ENCODE data around the gene EIF4G3. TPM values are rescaled to one million over a fixed set of nuclear protein-coding genes. Genes with fewer than 3 reads are reported as not detected.
"Not testable (repeated sequence)": the region's sequence is repeated elsewhere in the genome, so short reads cannot be mapped to it uniquely, and the experiment has no call there.

EIF4G3 gene
- polyA plus RNA-seq, 1 donor (not counting 4 experiments of a cell fraction or from before 2014, with no cell fraction given): 44.6 TPM

- dilution Hi-C loops (cut with MboI; ENCODE audit: extremely low pct_ligation_motif_present, low sequenced_read_pairs): no loop called here
Observed at GRCh38 chr1:21139601-21140000, 37.1 kb downstream of the EIF4G3 start.

GRCh38 chr1:21136344-21136743 is 40.4 kb downstream of the EIF4G3 start:
- DNase-seq (ENCODE audit: low read depth, low spot score); H3K4me2 ChIP-seq (ENCODE audit: control insufficient read depth, extremely low read depth, insufficient read depth, low read depth, low read length); H3K9me3 ChIP-seq (ENCODE audit: control insufficient read depth, low read depth, low read length); H3K4me1 ChIP-seq (ENCODE audit: control insufficient read depth, extremely low read depth, insufficient read depth, low read length); H4K20me1 ChIP-seq (ENCODE audit: control insufficient read depth, extremely low read depth, insufficient read depth, low read length); H3K27ac ChIP-seq (ENCODE audit: control insufficient read depth, insufficient read depth, low read length); H2AFZ ChIP-seq (ENCODE audit: control insufficient read depth, low read length); H3K4me3 ChIP-seq (ENCODE audit: control insufficient read depth in 2 of 3, extremely low read depth in 1 of 3, insufficient read depth in 2 of 3, low read depth in 1 of 3, low read length in 3 of 3); dilution Hi-C loops (cut with MboI; ENCODE audit: extremely low pct_ligation_motif_present, low sequenced_read_pairs); H3K9me1 ChIP-seq (ENCODE audit: control insufficient read depth, extremely low read depth, insufficient read depth, low read length); H3K36me3 ChIP-seq (ENCODE audit: control insufficient read depth in 2 of 2, extremely low read depth in 1 of 2, insufficient read depth in 2 of 2, low read length in 2 of 2); FAIRE-seq; H3K9ac ChIP-seq (ENCODE audit: control insufficient read depth, extremely low read depth, insufficient read depth, low read length); H3K27me3 ChIP-seq (ENCODE audit: control insufficient read depth, extremely low read depth, insufficient read depth, low read length): not testable (repeated sequence)
- H3K79me2 ChIP-seq (ENCODE audit: control insufficient read depth, insufficient read depth, low read length): peaks cover 21% of the 10 kb centered on the region

More at GRCh38 chr1:21139601-21140000, 37.1 kb downstream of the EIF4G3 start:
- Histone ChIP-seq H3K27me3 (ENCODE audit: control insufficient read depth, extremely low read depth, insufficient read depth, low read length) (no peaks in the 10 kb centered on the region), H2AFZ (ENCODE audit: control insufficient read depth, low read length) (no peak overlapping the region), H3K4me3 (ENCODE audit: control insufficient read depth in 2 of 3, extremely low read depth in 1 of 3, insufficient read depth in 2 of 3, low read depth in 1 of 3, low read length in 3 of 3) (no peak overlapping the region), H3K9ac (ENCODE audit: control insufficient read depth, extremely low read depth, insufficient read depth, low read length) (no peak overlapping the region), H3K36me3 (ENCODE audit: control insufficient read depth in 2 of 2, extremely low read depth in 1 of 2, insufficient read depth in 2 of 2, low read length in 2 of 2) (peaks cover 4% of the 10 kb centered on the region in 2 experiments), H3K9me3 (ENCODE audit: control insufficient read depth, low read depth, low read length) (no peaks in the 10 kb centered on the region), H3K4me2 (ENCODE audit: control insufficient read depth, extremely low read depth, insufficient read depth, low read depth, low read length) (no peak overlapping the region), H4K20me1 (ENCODE audit: control insufficient read depth, extremely low read depth, insufficient read depth, low read length) (no peaks in the 10 kb centered on the region), H3K27ac (ENCODE audit: control insufficient read depth, insufficient read depth, low read length) (no peak overlapping the region), H3K79me2 (ENCODE audit: control insufficient read depth, insufficient read depth, low read length) (peaks cover 32% of the 10 kb centered on the region), H3K4me1 (ENCODE audit: control insufficient read depth, extremely low read depth, insufficient read depth, low read length) (no peaks in the 10 kb centered on the region), H3K9me1 (ENCODE audit: control insufficient read depth, extremely low read depth, insufficient read depth, low read length) (no peaks in the 10 kb centered on the region)
- TF ChIP-seq CTCF (optimal IDR thresholded peaks at IDR 0.05 in 1 of 3, IDR thresholded peaks at IDR 0.05 in 1 of 3, conservative IDR thresholded peaks at IDR 0.05 in 1 of 3; ENCODE audit: extremely low read depth in 1 of 3, insufficient read depth in 2 of 3, low read length in 3 of 3): no peak
- TF ChIP-seq EZH2 (IDR thresholded peaks at IDR 0.05; ENCODE audit: low read length): no peak
- no peak for DNase-seq (ENCODE audit: low read depth, low spot score)
- no peak for FAIRE-seq

GRCh38 chr1:21131200-21131599 is 45.5 kb downstream of the EIF4G3 start:
- TF ChIP-seq CTCF (optimal IDR thresholded peaks at IDR 0.05 in 1 of 3, IDR thresholded peaks at IDR 0.05 in 1 of 3, conservative IDR thresholded peaks at IDR 0.05 in 1 of 3; ENCODE audit: extremely low read depth in 1 of 3, insufficient read depth in 2 of 3, low read length in 3 of 3): no peak
- no peak for TF ChIP-seq EZH2 (IDR thresholded peaks at IDR 0.05; ENCODE audit: low read length)

More at GRCh38 chr1:21131200-21131599, 45.5 kb downstream of the EIF4G3 start:
- H3K79me2 ChIP-seq (ENCODE audit: control insufficient read depth, insufficient read depth, low read length): peaks cover 14% of the 10 kb centered on the region
- H3K9me3 ChIP-seq (ENCODE audit: control insufficient read depth, low read depth, low read length): no peaks in the 10 kb centered on the region
- dilution Hi-C loops (cut with MboI; ENCODE audit: extremely low pct_ligation_motif_present, low sequenced_read_pairs): no loop called here
- H3K9me1 ChIP-seq (ENCODE audit: control insufficient read depth, extremely low read depth, insufficient read depth, low read length): no peaks in the 10 kb centered on the region
- no peaks in the 10 kb centered on the region for H4K20me1 ChIP-seq (ENCODE audit: control insufficient read depth, extremely low read depth, insufficient read depth, low read length)
- DNase-seq (ENCODE audit: low read depth, low spot score) (peak; percentile 13), FAIRE-seq (no peak)
- H3K36me3 ChIP-seq (ENCODE audit: control insufficient read depth in 2 of 2, extremely low read depth in 1 of 2, insufficient read depth in 2 of 2, low read length in 2 of 2): peaks cover 3 to 4% of the 10 kb centered on the region in 2 experiments
- peak overlapping the region; percentile 8 for H3K27ac ChIP-seq (ENCODE audit: control insufficient read depth, insufficient read depth, low read length)
- H3K4me3 ChIP-seq (ENCODE audit: control insufficient read depth in 2 of 3, extremely low read depth in 1 of 3, insufficient read depth in 2 of 3, low read depth in 1 of 3, low read length in 3 of 3): no peak overlapping the region
- H3K4me2 ChIP-seq (ENCODE audit: control insufficient read depth, extremely low read depth, insufficient read depth, low read depth, low read length): no peak overlapping the region
- peaks cover 11% of the 10 kb centered on the region for H3K4me1 ChIP-seq (ENCODE audit: control insufficient read depth, extremely low read depth, insufficient read depth, low read length)
- H2AFZ ChIP-seq (ENCODE audit: control insufficient read depth, low read length): no peak overlapping the region
- no peaks in the 10 kb centered on the region for H3K27me3 ChIP-seq (ENCODE audit: control insufficient read depth, extremely low read depth, insufficient read depth, low read length)
- H3K9ac ChIP-seq (ENCODE audit: control insufficient read depth, extremely low read depth, insufficient read depth, low read length): no peak overlapping the region
